Placental pericyte (primary cell): ENCODE data around the gene CFAP54. TPM values are rescaled to one million over a fixed set of nuclear protein-coding genes. Genes with fewer than 3 reads are reported as not detected.

Source experiments
- total RNA-seq: library from RNA; depleted of rRNA; stranded (reverse); fragments of >200 nt; gene quantifications from 2 replicates; pipeline ENCODE4 v1.2.3, GENCODE V29; 2012

Gene CFAP54
- 2.2 and 4.6 TPM in 2 replicates for total RNA-seq

GRCh38 chr12:96489392-96490056, at the start of gene CFAP54:
Gene CFAP54 (plus strand): TSS chr12:96489577. CDS start chr12:96489610, 33 bp downstream.

GRCh38 chr12:96906849-96907670, 417.7 kb downstream of the CFAP54 start, which contains the start of gene NEDD1:
Gene NEDD1 (plus strand): TSS chr12:96907257. CDS start chr12:96909760, 2,503 bp downstream.

Other genes with a start within 250 kb of the CFAP54 start
- 105 and 272 TPM in 2 replicates for gene CDK17, start 89.1 kb upstream of the CFAP54 start, total RNA-seq